Measurements from ENCODE around the gene MARCHF10.

DNA sequence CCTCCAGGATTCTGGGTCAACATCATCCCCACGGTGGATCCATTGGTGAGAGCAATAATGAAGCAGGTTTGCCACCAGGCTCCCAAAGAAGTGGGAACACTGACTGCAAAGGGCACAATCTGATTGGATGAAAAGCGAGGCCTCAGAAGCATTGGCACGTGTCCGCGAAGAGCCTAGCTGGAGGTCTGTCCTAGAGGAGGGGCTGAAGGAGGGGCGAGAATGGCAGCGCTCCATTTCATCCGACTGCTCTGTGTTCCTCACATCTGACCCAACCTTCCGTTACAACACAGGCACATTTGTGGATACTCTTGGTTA, 100.7 kb downstream of the MARCHF10 start:
- no peak for TF ChIP-seq CTCF (IDR thresholded peaks at IDR 0.05)
- TF ChIP-seq REST (IDR thresholded peaks at IDR 0.05; ENCODE audit: insufficient read depth in 1 of 2, low read depth in 2 of 2, low read length in 1 of 2), result no peak
- no peak for TF ChIP-seq SIN3A (IDR thresholded peaks at IDR 0.05; ENCODE audit: borderline replicate concordance, insufficient read depth, low read depth, low read length)
- no peak for TF ChIP-seq POLR2AphosphoS5 (IDR thresholded peaks at IDR 0.05; ENCODE audit: low read depth, low read length)
- no peak for TF ChIP-seq TCF7L2 (IDR thresholded peaks at IDR 0.05; ENCODE audit: low read depth, low read length)

Measured in Panc1 (cell line).